Kidney (tissue), 14 donors: Measurements from ENCODE around the gene CLMN. TPM values are rescaled to one million over a fixed set of nuclear protein-coding genes. Genes with fewer than 3 reads are reported as not detected.

Experiments used
- DNase-seq, 5 donors: peaks; one replicate each; pipeline ENCODE4 v3.0.0-alpha.2; 2013 to 2020
- FAIRE-seq: peaks from 2 replicates; lab custom pipeline; 2012; peaks lifted over from hg19 to GRCh38; lab: Jason Lieb, UNC
- H3K27ac ChIP-seq, 2 donors: one replicate each; pipeline ENCODE4 v1.7.0; 2013; ENCODE audit warnings: low read depth in 2 of 2, low read length in 2 of 2, inconsistent platforms in 1 of 2
- H3K27me3 ChIP-seq: one replicate; pipeline ENCODE4 v1.7.1; 2013; ENCODE audit warnings: low read length, inconsistent platforms; ENCODE audit not compliant: control insufficient read depth, insufficient read depth
- H3K36me3 ChIP-seq, 3 donors: one replicate each; pipeline versions ENCODE4 v1.7.0 to v1.7.1; 2013; ENCODE audit warnings: low read length in 3 of 3, control low read depth in 1 of 3, inconsistent platforms in 1 of 3; ENCODE audit not compliant: insufficient read depth in 3 of 3, control insufficient read depth in 2 of 3
- H3K4me1 ChIP-seq, 3 donors: one replicate each; pipeline versions ENCODE4 v1.7.0 to v1.7.1; 2013; ENCODE audit warnings: low read length in 3 of 3, inconsistent platforms in 1 of 3, low read depth in 1 of 3; ENCODE audit not compliant: control insufficient read depth in 2 of 3, insufficient read depth in 2 of 3
- H3K4me3 ChIP-seq, 3 donors: one replicate each; pipeline versions ENCODE4 v1.7.0 to v1.8.1; 2013; ENCODE audit warnings: low read length in 3 of 3, control low read depth in 1 of 3, inconsistent platforms in 1 of 3
- H3K9ac ChIP-seq, 3 donors: one replicate each; pipeline versions ENCODE4 v1.7.0 to v1.7.1; 2013; ENCODE audit warnings: low read length in 3 of 3, control low read depth in 1 of 3, inconsistent platforms in 1 of 3
- H3K9me3 ChIP-seq, 3 donors: one replicate each; pipeline versions ENCODE4 v1.7.0 to v1.7.1; 2013; ENCODE audit warnings: low read length in 3 of 3, control low read depth in 1 of 3, inconsistent platforms in 1 of 3; ENCODE audit not compliant: control insufficient read depth in 2 of 3, insufficient read depth in 1 of 3
- intact Hi-C: fragments of 100-400 bp; cut with DNase I; formaldehyde crosslinking; loops from one replicate; pipeline ENCODE4 v1.11.1; 2022
- polyA plus RNA-seq: library from polyadenylated mRNA; stranded (reverse); fragments of 350-450 nt; fragmentation: Illumina TruSeq; extraction: RNeasy Lipid Tissue Mini Kit (QIAGEN cat#74804); gene quantifications from one replicate; pipeline ENCODE4 v1.2.3, GENCODE V29; 2014; ENCODE audit warnings: low read depth, low replicate concordance; ENCODE audit not compliant: insufficient read depth
- total RNA-seq: library from RNA; stranded (reverse); fragmentation: NEBNext Ultra II Directional; extraction: Animal tissue kit (Norgen Biotek cat#: 25700); gene quantifications from one replicate; pipeline ENCODE4 v1.2.1, GENCODE V29; 2021
- TF ChIP-seq, protein P1 (sequence below): IDR thresholded peaks from 3 replicates; pipeline ENCODE4 v1.5.1; 2012; ENCODE audit warnings: mild to moderate bottlenecking, moderate library complexity, borderline replicate concordance; ENCODE audit not compliant: insufficient read depth; ENCODE audit errors: extremely low read depth
- donor health status: control.
- donor health status: control.
- donor health status: control.
- donor health status: control.
- donor health status: control.
- donor health status: DM: yes; HTN: yes; CAD: no.
- donor health status: Normal renal cell carcinoma (clear cell type).

CLMN gene
- total and polyA plus RNA-seq, 2 donors from 2014 or later, result 33.1 to 151 TPM

DNA sequence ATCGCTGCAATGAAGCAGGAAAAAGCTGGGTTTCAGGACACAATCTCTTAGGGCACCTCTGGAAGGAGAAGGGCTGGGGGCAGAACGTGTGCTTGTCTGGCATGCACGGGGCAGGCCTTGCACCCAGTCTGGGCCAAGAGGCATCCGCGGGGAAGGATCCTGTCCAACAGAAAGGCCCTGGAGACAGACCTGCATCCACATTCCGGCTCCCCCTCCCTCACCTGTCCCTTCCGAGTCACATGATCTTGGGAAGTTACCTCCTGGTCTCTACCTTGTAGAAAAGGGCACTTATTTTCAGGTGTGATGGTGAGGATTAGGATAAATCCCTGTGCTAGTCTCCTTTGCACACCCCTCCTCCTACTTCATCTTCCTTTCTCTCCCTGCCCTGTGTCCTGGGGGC lies 25.4 kb downstream of the CLMN start:
- H3K4me3 ChIP-seq, result peak overlapping the region in 1 of 3 donors; percentile 15
- H3K27ac ChIP-seq, result peak overlapping the region; percentile 53 to 62
- H3K9ac ChIP-seq, result peak overlapping the region in 1 of 3 donors; percentile 52
- no peaks in the 10 kb centered on the region for H3K27me3 ChIP-seq
- peaks cover 0 to 29% (median 24%) of the 10 kb centered on the region in 3 donors for H3K4me1 ChIP-seq
- peaks cover 0 to 5% (median 0%) of the 10 kb centered on the region in 3 donors for H3K9me3 ChIP-seq
- no peaks in the 10 kb centered on the region for H3K36me3 ChIP-seq
- peak in 1 of 5 donors; percentile 51 for DNase-seq
- TF ChIP-seq, protein P1, sequence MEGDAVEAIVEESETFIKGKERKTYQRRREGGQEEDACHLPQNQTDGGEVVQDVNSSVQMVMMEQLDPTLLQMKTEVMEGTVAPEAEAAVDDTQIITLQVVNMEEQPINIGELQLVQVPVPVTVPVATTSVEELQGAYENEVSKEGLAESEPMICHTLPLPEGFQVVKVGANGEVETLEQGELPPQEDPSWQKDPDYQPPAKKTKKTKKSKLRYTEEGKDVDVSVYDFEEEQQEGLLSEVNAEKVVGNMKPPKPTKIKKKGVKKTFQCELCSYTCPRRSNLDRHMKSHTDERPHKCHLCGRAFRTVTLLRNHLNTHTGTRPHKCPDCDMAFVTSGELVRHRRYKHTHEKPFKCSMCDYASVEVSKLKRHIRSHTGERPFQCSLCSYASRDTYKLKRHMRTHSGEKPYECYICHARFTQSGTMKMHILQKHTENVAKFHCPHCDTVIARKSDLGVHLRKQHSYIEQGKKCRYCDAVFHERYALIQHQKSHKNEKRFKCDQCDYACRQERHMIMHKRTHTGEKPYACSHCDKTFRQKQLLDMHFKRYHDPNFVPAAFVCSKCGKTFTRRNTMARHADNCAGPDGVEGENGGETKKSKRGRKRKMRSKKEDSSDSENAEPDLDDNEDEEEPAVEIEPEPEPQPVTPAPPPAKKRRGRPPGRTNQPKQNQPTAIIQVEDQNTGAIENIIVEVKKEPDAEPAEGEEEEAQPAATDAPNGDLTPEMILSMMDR, result no peak
- intact Hi-C loops, result no loop called here
- FAIRE-seq, result no peak

DNA sequence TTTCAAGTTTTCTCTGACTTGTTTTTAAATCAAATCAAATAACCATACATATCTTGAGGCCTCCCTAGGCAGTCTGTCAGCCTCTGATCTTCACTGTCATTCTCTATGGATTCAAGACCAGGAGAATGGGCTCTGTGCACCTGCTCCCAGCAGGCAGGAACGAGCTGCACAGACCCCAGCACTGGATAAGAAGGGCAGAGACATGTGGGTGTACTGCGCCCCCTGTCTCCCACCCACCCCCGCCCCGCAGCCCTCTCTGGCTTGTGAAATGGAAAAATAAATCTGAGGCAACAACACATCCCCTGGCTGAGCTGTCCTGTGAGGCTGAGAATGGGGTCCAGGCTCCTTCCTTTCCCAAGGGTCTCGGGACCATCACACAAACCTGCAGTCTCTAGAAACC lies 26.3 kb downstream of the CLMN start:
- no peaks in the 10 kb centered on the region for H3K36me3 ChIP-seq

DNA sequence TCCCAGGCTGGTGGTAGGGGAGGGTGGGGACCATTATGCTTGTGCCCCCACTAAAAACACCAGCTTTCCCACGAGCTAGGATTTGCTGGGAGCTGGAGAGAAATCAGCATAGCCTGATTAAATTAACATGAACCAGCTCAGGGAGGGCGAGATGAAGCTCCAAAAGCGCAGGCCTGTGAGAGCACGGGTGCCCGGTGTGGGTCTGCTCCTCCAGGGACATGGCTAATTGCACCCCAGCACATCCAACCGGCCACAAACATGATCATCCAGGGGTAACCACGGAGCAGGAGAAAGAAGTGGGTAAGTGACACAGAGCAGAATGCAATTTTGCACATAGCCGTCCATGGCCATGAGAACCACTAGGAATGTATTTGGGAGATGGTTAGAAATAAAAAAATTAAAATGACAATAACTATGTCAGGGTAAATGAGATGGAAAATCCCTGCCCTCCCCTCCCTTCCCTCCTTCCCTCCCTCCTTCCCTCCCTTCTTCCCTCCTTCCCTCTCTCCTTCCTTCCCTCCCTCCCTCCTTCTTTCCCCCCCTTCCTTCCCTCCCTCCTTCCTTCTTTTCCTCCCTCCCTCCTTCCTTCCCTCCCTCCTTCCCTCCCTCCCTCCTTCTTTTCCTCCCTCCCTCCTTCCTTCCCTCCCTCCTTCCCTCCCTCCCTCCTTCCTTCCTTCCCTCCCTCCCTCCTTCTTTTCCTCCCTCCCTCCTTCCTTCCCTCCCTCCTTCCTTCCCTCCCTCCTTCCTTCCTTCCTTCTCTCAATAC lies 26.9 kb downstream of the CLMN start:
- H3K9me3 ChIP-seq, result peaks cover 0 to 5% (median 0%) of the 10 kb centered on the region in 3 donors
- H3K4me3 ChIP-seq, result peak overlapping the region in 1 of 3 donors; percentile 5
- DNase-seq, result peak in 2 of 5 donors; percentile 37 to 51
- H3K9ac ChIP-seq, result peak overlapping the region in 1 of 3 donors; percentile 49
- peaks cover 0 to 29% (median 27%) of the 10 kb centered on the region in 3 donors for H3K4me1 ChIP-seq
- H3K36me3 ChIP-seq, result no peaks in the 10 kb centered on the region
- no peak for FAIRE-seq
- H3K27ac ChIP-seq, result peak overlapping the region; percentile 75 to 80
- TF ChIP-seq, protein P1, result no peak
- H3K27me3 ChIP-seq, result no peaks in the 10 kb centered on the region
- intact Hi-C loops, result no loop called here

More for the DNA sequence above, 26.3 kb downstream of the CLMN start:
- Histone ChIP-seq H3K4me1 (peaks cover 0 to 29% (median 22%) of the 10 kb centered on the region in 3 donors), H3K27me3 (no peaks in the 10 kb centered on the region), H3K9me3 (peaks cover 0 to 5% (median 0%) of the 10 kb centered on the region in 3 donors), H3K9ac (peak overlapping the region in 1 of 3 donors; percentile 52), H3K27ac (peak overlapping the region; percentile 49 to 62), H3K4me3 (peak overlapping the region in 1 of 3 donors; percentile 15)
- intact Hi-C loops, result no loop called here
- TF ChIP-seq, protein P1, result no peak
- DNase-seq (peak in 2 of 5 donors; percentile 26 to 29), FAIRE-seq (no peak)
